HepG2 (cell line): ENCODE results near the gene DDC. TPM values are rescaled to one million over a fixed set of nuclear protein-coding genes. Genes with fewer than 3 reads are reported as not detected.

Experiments
- CCDC6 ChIP-seq: sonication (generic); formaldehyde crosslinking; IDR thresholded peaks from 2 replicates; pipeline ENCODE4 v1.8.1; 2022; ENCODE audit warnings: mild to moderate bottlenecking, missing genetic modification reagents, moderate library complexity
- KLF11 ChIP-seq: IDR thresholded peaks from 2 replicates; pipeline ENCODE4 v1.6.1; 2016; ENCODE audit warnings: missing compliant biosample characterization
- LBX2 ChIP-seq: sonication (generic); formaldehyde crosslinking; IDR thresholded peaks from 2 replicates; pipeline ENCODE4 v1.5.0; 2020; ENCODE audit warnings: missing genetic modification reagents, mild to moderate bottlenecking, borderline replicate concordance
- PHB2 ChIP-seq: fragments of 450-650 bp; IDR thresholded peaks from 2 replicates; pipeline ENCODE4 v1.6.1; 2018; ENCODE audit not compliant: partially characterized antibody
- RBFOX2 ChIP-seq: fragments of 200-400 bp; formaldehyde crosslinking; IDR thresholded peaks from 2 replicates; pipeline ENCODE4 v1.6.1; 2017; ENCODE audit warnings: low read depth, mild to moderate bottlenecking, low read length
- SCMH1 ChIP-seq: sonication (generic); formaldehyde crosslinking; IDR thresholded peaks from 2 replicates; pipeline ENCODE4 v1.9.0; 2021; ENCODE audit warnings: missing genetic modification reagents, mild to moderate bottlenecking, borderline replicate concordance
- TCF12 ChIP-seq, 2 experiments: fragments of 450-650 bp in 1 of 2; sonication (generic) in 1 of 2; formaldehyde crosslinking in 1 of 2; IDR thresholded peaks; 2 replicates each; pipeline versions ENCODE4 v1.6.1 to v1.8.0; 2017 to 2022; ENCODE audit warnings: antibody characterized with exemption in 1 of 2, mild to moderate bottlenecking in 1 of 2, missing genetic modification reagents in 1 of 2, moderate library complexity in 1 of 2
- TSC22D2 ChIP-seq: sonication (generic); formaldehyde crosslinking; IDR thresholded peaks from 2 replicates; pipeline ENCODE4 v1.5.1; 2020; ENCODE audit warnings: missing genetic modification reagents, mild to moderate bottlenecking, borderline replicate concordance
- ZFY ChIP-seq: sonication (generic); formaldehyde crosslinking; IDR thresholded peaks from 2 replicates; pipeline ENCODE4 v1.4.0; 2020; ENCODE audit warnings: missing genetic modification reagents
- ZNF317 ChIP-seq: sonication (generic); formaldehyde crosslinking; IDR thresholded peaks from 2 replicates; pipeline ENCODE4 v1.5.0; 2020; ENCODE audit warnings: mild to moderate bottlenecking, missing genetic modification reagents
- ZNF337 ChIP-seq: sonication (generic); formaldehyde crosslinking; IDR thresholded peaks from 2 replicates; pipeline ENCODE4 v1.5.1; 2020; ENCODE audit warnings: missing genetic modification reagents, low read depth, mild to moderate bottlenecking, borderline replicate concordance
- ZNF430 ChIP-seq: sonication (generic); formaldehyde crosslinking; IDR thresholded peaks from 2 replicates; pipeline ENCODE4 v1.9.0; 2021; ENCODE audit warnings: mild to moderate bottlenecking, missing genetic modification reagents
- ZNF674 ChIP-seq: sonication (generic); formaldehyde crosslinking; IDR thresholded peaks from 2 replicates; pipeline ENCODE4 v1.5.0; 2020; ENCODE audit warnings: low read depth, mild to moderate bottlenecking, missing genetic modification reagents
- ZNF678 ChIP-seq: sonication (generic); formaldehyde crosslinking; IDR thresholded peaks from 2 replicates; pipeline ENCODE4 v1.4.0; 2020; ENCODE audit warnings: mild to moderate bottlenecking, missing genetic modification reagents
- ZNF768 ChIP-seq: sonication (generic); formaldehyde crosslinking; IDR thresholded peaks from 2 replicates; pipeline ENCODE4 v1.4.0; 2020; ENCODE audit warnings: missing genetic modification reagents
- polyA plus RNA-seq, 8 experiments: library from polyadenylated mRNA; depleted of rRNA in 3 of 8; stranded (reverse) in 7 of 8; unstranded in 1 of 8; fragments of >200 nt; fragmentation: Illumina TruSeq in 4 of 8; extraction: Trizol in 4 of 8; gene quantifications; 2 replicates each; pipeline versions ENCODE4 v1.2.1 to v1.2.3, GENCODE V29; 2011 to 2016; ENCODE audit warnings: low read depth in 4 of 8, missing spikeins in 1 of 8, mixed read lengths in 1 of 8; ENCODE audit not compliant: insufficient read depth in 1 of 8
- total RNA-seq, 5 experiments: library from RNA; depleted of rRNA; stranded (reverse); fragments of >200 nt; fragmentation: Illumina TruSeq; extraction: Trizol; gene quantifications; 2 replicates each; pipeline ENCODE4 v1.2.3, GENCODE V29; 2016; ENCODE audit warnings: low read depth in 1 of 5
- TF ChIP-seq, protein P1 (sequence below): sonication (generic); formaldehyde crosslinking; IDR thresholded peaks from 2 replicates; pipeline ENCODE4 v1.4.0; 2020; ENCODE audit warnings: missing genetic modification reagents
- TF ChIP-seq, protein P2 (sequence below): sonication (generic); formaldehyde crosslinking; IDR thresholded peaks from 2 replicates; pipeline ENCODE4 v1.5.1; 2020; ENCODE audit warnings: mild to moderate bottlenecking, missing genetic modification reagents, borderline replicate concordance

Gene DDC
- total and polyA plus RNA-seq, 2 of the 13 experiments (the other 11 are each of a cell fraction or from before 2014, with no cell fraction given): 11.7 to 93.3 TPM

GRCh38 chr7:50591480-50592438, 26.6 kb upstream of the DDC start (continued):
- no peak for TF ChIP-seq RBFOX2
- TF ChIP-seq SCMH1 (CRISPR knock-in tag): no peak
- TF ChIP-seq ZNF430 (CRISPR knock-in tag): no peak
- TF ChIP-seq ZNF674 (CRISPR knock-in tag): no peak
- TF ChIP-seq, protein P1, sequence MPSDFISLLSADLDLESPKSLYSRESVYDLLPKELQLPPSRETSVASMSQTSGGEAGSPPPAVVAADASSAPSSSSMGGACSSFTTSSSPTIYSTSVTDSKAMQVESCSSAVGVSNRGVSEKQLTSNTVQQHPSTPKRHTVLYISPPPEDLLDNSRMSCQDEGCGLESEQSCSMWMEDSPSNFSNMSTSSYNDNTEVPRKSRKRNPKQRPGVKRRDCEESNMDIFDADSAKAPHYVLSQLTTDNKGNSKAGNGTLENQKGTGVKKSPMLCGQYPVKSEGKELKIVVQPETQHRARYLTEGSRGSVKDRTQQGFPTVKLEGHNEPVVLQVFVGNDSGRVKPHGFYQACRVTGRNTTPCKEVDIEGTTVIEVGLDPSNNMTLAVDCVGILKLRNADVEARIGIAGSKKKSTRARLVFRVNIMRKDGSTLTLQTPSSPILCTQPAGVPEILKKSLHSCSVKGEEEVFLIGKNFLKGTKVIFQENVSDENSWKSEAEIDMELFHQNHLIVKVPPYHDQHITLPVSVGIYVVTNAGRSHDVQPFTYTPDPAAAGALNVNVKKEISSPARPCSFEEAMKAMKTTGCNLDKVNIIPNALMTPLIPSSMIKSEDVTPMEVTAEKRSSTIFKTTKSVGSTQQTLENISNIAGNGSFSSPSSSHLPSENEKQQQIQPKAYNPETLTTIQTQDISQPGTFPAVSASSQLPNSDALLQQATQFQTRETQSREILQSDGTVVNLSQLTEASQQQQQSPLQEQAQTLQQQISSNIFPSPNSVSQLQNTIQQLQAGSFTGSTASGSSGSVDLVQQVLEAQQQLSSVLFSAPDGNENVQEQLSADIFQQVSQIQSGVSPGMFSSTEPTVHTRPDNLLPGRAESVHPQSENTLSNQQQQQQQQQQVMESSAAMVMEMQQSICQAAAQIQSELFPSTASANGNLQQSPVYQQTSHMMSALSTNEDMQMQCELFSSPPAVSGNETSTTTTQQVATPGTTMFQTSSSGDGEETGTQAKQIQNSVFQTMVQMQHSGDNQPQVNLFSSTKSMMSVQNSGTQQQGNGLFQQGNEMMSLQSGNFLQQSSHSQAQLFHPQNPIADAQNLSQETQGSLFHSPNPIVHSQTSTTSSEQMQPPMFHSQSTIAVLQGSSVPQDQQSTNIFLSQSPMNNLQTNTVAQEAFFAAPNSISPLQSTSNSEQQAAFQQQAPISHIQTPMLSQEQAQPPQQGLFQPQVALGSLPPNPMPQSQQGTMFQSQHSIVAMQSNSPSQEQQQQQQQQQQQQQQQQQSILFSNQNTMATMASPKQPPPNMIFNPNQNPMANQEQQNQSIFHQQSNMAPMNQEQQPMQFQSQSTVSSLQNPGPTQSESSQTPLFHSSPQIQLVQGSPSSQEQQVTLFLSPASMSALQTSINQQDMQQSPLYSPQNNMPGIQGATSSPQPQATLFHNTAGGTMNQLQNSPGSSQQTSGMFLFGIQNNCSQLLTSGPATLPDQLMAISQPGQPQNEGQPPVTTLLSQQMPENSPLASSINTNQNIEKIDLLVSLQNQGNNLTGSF (CRISPR knock-in tag): no peak
- no peak for TF ChIP-seq ZFY (CRISPR knock-in tag)
- TF ChIP-seq KLF11: no peak
- no peak for TF ChIP-seq TCF12 (IDR thresholded peaks at IDR 0.05)
- no peak for TF ChIP-seq TCF12 (CRISPR knock-in tag; IDR thresholded peaks at IDR 0.05)
- TF ChIP-seq CCDC6 (CRISPR knock-in tag): no peak
- TF ChIP-seq LBX2: no peak
- TF ChIP-seq ZNF678 (CRISPR knock-in tag): no peak
- TF ChIP-seq ZNF317 (CRISPR knock-in tag): peak; percentile 83; the same call in 1 of the 2 replicates
- TF ChIP-seq, protein P2, sequence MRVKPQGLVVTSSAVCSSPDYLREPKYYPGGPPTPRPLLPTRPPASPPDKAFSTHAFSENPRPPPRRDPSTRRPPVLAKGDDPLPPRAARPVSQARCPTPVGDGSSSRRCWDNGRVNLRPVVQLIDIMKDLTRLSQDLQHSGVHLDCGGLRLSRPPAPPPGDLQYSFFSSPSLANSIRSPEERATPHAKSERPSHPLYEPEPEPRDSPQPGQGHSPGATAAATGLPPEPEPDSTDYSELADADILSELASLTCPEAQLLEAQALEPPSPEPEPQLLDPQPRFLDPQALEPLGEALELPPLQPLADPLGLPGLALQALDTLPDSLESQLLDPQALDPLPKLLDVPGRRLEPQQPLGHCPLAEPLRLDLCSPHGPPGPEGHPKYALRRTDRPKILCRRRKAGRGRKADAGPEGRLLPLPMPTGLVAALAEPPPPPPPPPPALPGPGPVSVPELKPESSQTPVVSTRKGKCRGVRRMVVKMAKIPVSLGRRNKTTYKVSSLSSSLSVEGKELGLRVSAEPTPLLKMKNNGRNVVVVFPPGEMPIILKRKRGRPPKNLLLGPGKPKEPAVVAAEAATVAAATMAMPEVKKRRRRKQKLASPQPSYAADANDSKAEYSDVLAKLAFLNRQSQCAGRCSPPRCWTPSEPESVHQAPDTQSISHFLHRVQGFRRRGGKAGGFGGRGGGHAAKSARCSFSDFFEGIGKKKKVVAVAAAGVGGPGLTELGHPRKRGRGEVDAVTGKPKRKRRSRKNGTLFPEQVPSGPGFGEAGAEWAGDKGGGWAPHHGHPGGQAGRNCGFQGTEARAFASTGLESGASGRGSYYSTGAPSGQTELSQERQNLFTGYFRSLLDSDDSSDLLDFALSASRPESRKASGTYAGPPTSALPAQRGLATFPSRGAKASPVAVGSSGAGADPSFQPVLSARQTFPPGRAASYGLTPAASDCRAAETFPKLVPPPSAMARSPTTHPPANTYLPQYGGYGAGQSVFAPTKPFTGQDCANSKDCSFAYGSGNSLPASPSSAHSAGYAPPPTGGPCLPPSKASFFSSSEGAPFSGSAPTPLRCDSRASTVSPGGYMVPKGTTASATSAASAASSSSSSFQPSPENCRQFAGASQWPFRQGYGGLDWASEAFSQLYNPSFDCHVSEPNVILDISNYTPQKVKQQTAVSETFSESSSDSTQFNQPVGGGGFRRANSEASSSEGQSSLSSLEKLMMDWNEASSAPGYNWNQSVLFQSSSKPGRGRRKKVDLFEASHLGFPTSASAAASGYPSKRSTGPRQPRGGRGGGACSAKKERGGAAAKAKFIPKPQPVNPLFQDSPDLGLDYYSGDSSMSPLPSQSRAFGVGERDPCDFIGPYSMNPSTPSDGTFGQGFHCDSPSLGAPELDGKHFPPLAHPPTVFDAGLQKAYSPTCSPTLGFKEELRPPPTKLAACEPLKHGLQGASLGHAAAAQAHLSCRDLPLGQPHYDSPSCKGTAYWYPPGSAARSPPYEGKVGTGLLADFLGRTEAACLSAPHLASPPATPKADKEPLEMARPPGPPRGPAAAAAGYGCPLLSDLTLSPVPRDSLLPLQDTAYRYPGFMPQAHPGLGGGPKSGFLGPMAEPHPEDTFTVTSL: peak; percentile 35; the same call in 1 of the 2 replicates
- TF ChIP-seq ZNF768: 0 out of 2 replicates have a peak, but pooled peaks have one; percentile 15
- no peak for TF ChIP-seq PHB2
- no peak for TF ChIP-seq TSC22D2 (CRISPR knock-in tag)
- TF ChIP-seq ZNF337 (CRISPR knock-in tag): 0 out of 2 replicates have a peak, but pooled peaks have one; percentile 37
